Measurements from ENCODE around the gene KIF21A. TPM values are rescaled to one million over a fixed set of nuclear protein-coding genes. Genes with fewer than 3 reads are reported as not detected.

The KIF21A gene
- total RNA-seq, 1 experiment from 2014 or later, result 29.1 TPM

DNA sequence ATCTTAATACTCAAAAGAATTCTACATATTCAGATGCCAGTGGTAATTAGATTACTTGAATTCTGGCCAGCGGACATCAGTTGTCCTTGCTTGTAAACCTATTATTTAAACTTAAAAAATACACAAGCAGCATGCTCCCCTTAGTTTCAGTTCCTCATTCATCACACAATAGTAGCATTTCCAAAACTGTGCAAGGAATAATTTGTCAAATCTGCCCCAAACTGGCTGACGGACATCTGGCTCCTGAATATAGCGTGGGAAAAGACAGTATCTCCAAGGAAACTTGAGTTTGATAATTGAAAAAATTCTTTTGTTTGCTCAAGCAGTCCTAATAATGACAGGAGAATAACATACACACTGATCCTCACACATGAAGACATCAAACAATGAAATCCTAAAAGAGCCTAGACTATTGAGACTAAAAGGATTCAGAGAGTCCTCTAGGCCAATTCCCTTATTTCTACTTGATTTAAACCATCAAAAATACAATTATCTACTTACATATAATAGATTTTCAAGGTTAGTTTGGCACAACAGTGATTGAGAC is 90.4 kb downstream of the KIF21A start:
- no peak overlapping the region for H2AFZ ChIP-seq (ENCODE audit: low read depth, low read length, poor library complexity, severe bottlenecking)
- CTCF ChIA-PET, result no interaction called here
- no peak overlapping the region for H3K27ac ChIP-seq (ENCODE audit: low read depth, low read length)
- no peaks in the 10 kb centered on the region for H4K20me1 ChIP-seq (ENCODE audit: insufficient read depth)
- TF ChIP-seq CEBPB (IDR thresholded peaks at IDR 0.05; ENCODE audit: low read depth) (no peak), EGR1 (IDR thresholded peaks at IDR 0.05; ENCODE audit: low read depth) (no peak)
- TF ChIP-seq, protein P1, sequence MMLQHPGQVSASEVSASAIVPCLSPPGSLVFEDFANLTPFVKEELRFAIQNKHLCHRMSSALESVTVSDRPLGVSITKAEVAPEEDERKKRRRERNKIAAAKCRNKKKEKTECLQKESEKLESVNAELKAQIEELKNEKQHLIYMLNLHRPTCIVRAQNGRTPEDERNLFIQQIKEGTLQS (IDR thresholded peaks at IDR 0.05), result no peak
- no peaks in the 10 kb centered on the region for H3K79me2 ChIP-seq (ENCODE audit: insufficient read depth, low read length)
- H3K4me3 ChIP-seq (replicated peaks in 1 of 2; ENCODE audit: low read depth in 1 of 2, low read length in 2 of 2), result no peak overlapping the region
- RAD21 ChIA-PET (ENCODE audit: low non-redundant PET in 1 of 2, low total read pairs in 2 of 2, uncharacterized antibody in 2 of 2, unreplicated experiment in 2 of 2), result no interaction called here
- no peak overlapping the region for H3K9ac ChIP-seq (ENCODE audit: low read length)
- no peaks in the 10 kb centered on the region for H3K27me3 ChIP-seq (ENCODE audit: insufficient read depth, low read length)
- H3K4me2 ChIP-seq (ENCODE audit: low read length), result no peak overlapping the region
- H3K9me3 ChIP-seq (ENCODE audit: control insufficient read depth in 1 of 2, insufficient read depth in 1 of 2, low read depth in 1 of 2, low read length in 2 of 2), result no peaks in the 10 kb centered on the region
- no TSS peak for BruUV-seq (replicated peaks)
- H3K4me1 ChIP-seq (ENCODE audit: control insufficient read depth in 1 of 2, insufficient read depth in 2 of 2, low read length in 2 of 2), result peaks cover 0 to 5% of the 10 kb centered on the region in 2 experiments; a peak in 1 of 4 replicates
- intact Hi-C loops (cut with micrococcal nuclease), result no loop called here
- no peaks in the 10 kb centered on the region for H3K9me2 ChIP-seq (ENCODE audit: insufficient read depth)
- peaks cover 3 to 4% of the 10 kb centered on the region in 2 experiments; a peak in 2 of 4 replicates for H3K36me3 ChIP-seq (ENCODE audit: control insufficient read depth in 1 of 2, insufficient read depth in 2 of 2, low read length in 2 of 2)
- no peak for DNase-seq (ENCODE audit: low read depth, low spot score)
- no peak for ATAC-seq
- POLR2A ChIA-PET, result no interaction called here

DNA sequence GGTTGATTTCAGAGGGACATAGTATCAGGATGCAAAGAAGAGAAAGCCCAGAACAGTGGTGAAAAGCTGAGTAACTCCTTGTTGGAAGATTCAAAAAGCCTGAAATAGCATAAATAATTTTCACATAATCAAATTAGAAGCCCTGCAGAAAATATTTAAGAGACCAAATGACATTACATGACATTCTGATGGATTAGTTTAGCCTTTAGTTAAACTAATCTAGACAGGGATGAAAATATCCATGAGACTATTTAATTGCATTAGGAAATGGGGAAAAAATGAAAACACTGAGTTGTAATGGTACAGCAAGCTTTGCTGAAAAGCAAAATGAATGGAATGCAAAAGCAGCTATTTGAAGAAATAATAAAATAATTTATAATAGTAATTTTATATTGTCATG is 91.8 kb downstream of the KIF21A start:
- Histone ChIP-seq H3K9ac (ENCODE audit: low read length) (no peak overlapping the region), H3K4me1 (ENCODE audit: control insufficient read depth in 1 of 2, insufficient read depth in 2 of 2, low read length in 2 of 2) (peaks cover 0 to 5% of the 10 kb centered on the region in 2 experiments; a peak in 1 of 4 replicates), H3K4me2 (ENCODE audit: low read length) (no peak overlapping the region), H3K79me2 (ENCODE audit: insufficient read depth, low read length) (no peaks in the 10 kb centered on the region), H4K20me1 (ENCODE audit: insufficient read depth) (no peaks in the 10 kb centered on the region), H3K27me3 (ENCODE audit: insufficient read depth, low read length) (no peaks in the 10 kb centered on the region), H2AFZ (ENCODE audit: low read depth, low read length, poor library complexity, severe bottlenecking) (no peak overlapping the region), H3K36me3 (ENCODE audit: control insufficient read depth in 1 of 2, insufficient read depth in 2 of 2, low read length in 2 of 2) (peaks cover 3 to 4% of the 10 kb centered on the region in 2 experiments; a peak in 2 of 4 replicates), H3K27ac (ENCODE audit: low read depth, low read length) (no peak overlapping the region), H3K9me2 (ENCODE audit: insufficient read depth) (no peaks in the 10 kb centered on the region), H3K9me3 (ENCODE audit: control insufficient read depth in 1 of 2, insufficient read depth in 1 of 2, low read depth in 1 of 2, low read length in 2 of 2) (no peaks in the 10 kb centered on the region), H3K4me3 (replicated peaks in 1 of 2; ENCODE audit: low read depth in 1 of 2, low read length in 2 of 2) (no peak overlapping the region)
- ChIA-PET POLR2A (no interaction called here), CTCF (no interaction called here), RAD21 (ENCODE audit: low non-redundant PET in 1 of 2, low total read pairs in 2 of 2, uncharacterized antibody in 2 of 2, unreplicated experiment in 2 of 2) (no interaction called here)
- DNase-seq (ENCODE audit: low read depth, low spot score), result no peak
- TF ChIP-seq ELF1 (IDR thresholded peaks at IDR 0.05; ENCODE audit: borderline replicate concordance, low read depth) (no peak), CBX3 (IDR thresholded peaks at IDR 0.05; ENCODE audit: low read depth) (no peak)
- no TSS peak for BruUV-seq (replicated peaks)
- intact Hi-C loops (cut with micrococcal nuclease), result no loop called here
- no peak for ATAC-seq

All from HCT116 (cell line).